H1 (cell line): Measurements from ENCODE around the gene ELL2. TPM values are rescaled to one million over a fixed set of nuclear protein-coding genes. Genes with fewer than 3 reads are reported as not detected.

ENCODE experiments used
- CTCF ChIA-PET: fragments of 300-600 bp; sonication (Branson Sonifier 250); formaldehyde crosslinking; loops from one replicate; lab custom pipeline; 2021; ENCODE audit not compliant: partially characterized antibody; lab: Charles Lee
- POLR2A ChIA-PET: fragments of 300-600 bp; sonication (Branson Sonifier 250); formaldehyde crosslinking; loops from one replicate; lab custom pipeline; 2021; ENCODE audit warnings: inconsistent platforms; ENCODE audit not compliant: partially characterized antibody; lab: Charles Lee
- DNase-seq, 2 experiments: peaks; one replicate each; pipeline versions ENCODE4 v3.0.0 to v3.0.0-alpha.2; 2010 to 2022; ENCODE audit warnings: low spot score in 2 of 2, low read depth in 1 of 2, mixed read lengths in 1 of 2
- FAIRE-seq: peaks from 2 replicates; lab custom pipeline; 2011; peaks lifted over from hg19 to GRCh38; lab: Jason Lieb, UNC
- H2AFZ ChIP-seq: 2 replicates; pipeline ENCODE4 v1.8.1; 2012; ENCODE audit warnings: low read length, inconsistent platforms
- H2AK5ac ChIP-seq: 2 replicates; pipeline ENCODE4 v1.6.1; 2013; ENCODE audit warnings: low read depth, low read length
- H2BK120ac ChIP-seq: replicated peaks from 2 replicates; pipeline ENCODE3; 2013; ENCODE audit warnings: low read depth, low read length, inconsistent platforms
- H2BK12ac ChIP-seq: 2 replicates; pipeline ENCODE4 v1.6.1; 2013; ENCODE audit warnings: low read depth, low read length
- H2BK15ac ChIP-seq: 2 replicates; pipeline ENCODE4 v1.6.1; 2013; ENCODE audit warnings: low read length
- H2BK20ac ChIP-seq: 2 replicates; pipeline ENCODE4 v1.6.1; 2013; ENCODE audit warnings: low read length
- H2BK5ac ChIP-seq: 2 replicates; pipeline ENCODE4 v1.6.1; 2013; ENCODE audit warnings: low read depth, low read length
- H3K14ac ChIP-seq: 2 replicates; pipeline ENCODE4 v1.6.1; 2013; ENCODE audit warnings: inconsistent platforms; ENCODE audit not compliant: insufficient read length
- H3K18ac ChIP-seq: 2 replicates; pipeline ENCODE4 v1.6.1; 2013; ENCODE audit warnings: low read length; ENCODE audit errors: extremely low read depth
- H3K23ac ChIP-seq: 2 replicates; pipeline ENCODE4 v1.6.1; 2013; ENCODE audit warnings: inconsistent platforms; ENCODE audit not compliant: insufficient read length
- H3K23me2 ChIP-seq: 2 replicates; pipeline ENCODE4 v1.6.1; 2013; ENCODE audit warnings: low read depth, low read length
- H3K27ac ChIP-seq: 2 replicates; pipeline ENCODE4 v1.6.1; 2011; ENCODE audit warnings: low read depth, low read length, inconsistent platforms
- H3K27me3 ChIP-seq, 4 experiments: replicated peaks in 1 of 4; 1 replicate in 1 of 4; 2 replicates in 3 of 4; pipeline versions ENCODE4 v1.6.1 to v1.8.1; 2011 to 2013; ENCODE audit warnings: low read length in 3 of 4, mild to moderate bottlenecking in 3 of 4, inconsistent platforms in 2 of 4, mixed read lengths in 2 of 4, moderate library complexity in 1 of 4; ENCODE audit not compliant: control insufficient read depth in 3 of 4, insufficient read depth in 3 of 4; ENCODE audit errors: extremely low read depth in 1 of 4
- H3K36me3 ChIP-seq, 4 experiments: 2 replicates each; pipeline versions ENCODE4 v1.6.1 to v1.8.1; 2011 to 2013; ENCODE audit warnings: mild to moderate bottlenecking in 4 of 4, low read length in 3 of 4, moderate library complexity in 2 of 4, control low read depth in 1 of 4, inconsistent platforms in 1 of 4; ENCODE audit not compliant: insufficient read depth in 4 of 4, control insufficient read depth in 2 of 4
- H3K4ac ChIP-seq: replicated peaks from 2 replicates; pipeline ENCODE3; 2013; ENCODE audit warnings: low read length, low read depth, mixed read lengths, inconsistent platforms; ENCODE audit not compliant: insufficient read length
- H3K4me1 ChIP-seq, 4 experiments: replicated peaks in 1 of 4; 1 replicate in 1 of 4; 2 replicates in 3 of 4; pipeline versions ENCODE4 v1.6.1 to v1.8.1; 2011 to 2013; ENCODE audit warnings: low read length in 3 of 4, inconsistent platforms in 2 of 4, mixed read lengths in 1 of 4; ENCODE audit not compliant: insufficient read depth in 4 of 4, control insufficient read depth in 3 of 4
- H3K4me2 ChIP-seq, 2 experiments: 2 replicates each; pipeline versions ENCODE4 v1.6.1 to v1.8.1; 2011 to 2013; ENCODE audit warnings: low read depth in 2 of 2, low read length in 2 of 2, control low read depth in 1 of 2, inconsistent platforms in 1 of 2, mild to moderate bottlenecking in 1 of 2; ENCODE audit not compliant: insufficient read depth in 1 of 2
- H3K4me3 ChIP-seq, 4 experiments: fragments of 200-600, 300-600 bp in 1 of 4; sonication (generic), shearing (Covaris generic), sonication (Bioruptor Twin) in 1 of 4; 2 replicates each; pipeline versions ENCODE4 v1.5.1 to v1.8.1; 2011 to 2016; ENCODE audit warnings: low read length in 4 of 4, low read depth in 3 of 4, control low read depth in 2 of 4, inconsistent platforms in 2 of 4, mild to moderate bottlenecking in 2 of 4, mixed read lengths in 1 of 4, moderate library complexity in 1 of 4; ENCODE audit not compliant: insufficient read depth in 2 of 4; ENCODE audit errors: extremely low read depth in 1 of 4
- H3K56ac ChIP-seq: replicated peaks from 2 replicates; pipeline ENCODE3; 2013; ENCODE audit warnings: low read depth, mild to moderate bottlenecking, mixed read lengths, low read length, inconsistent platforms; ENCODE audit not compliant: insufficient read length
- H3K79me1 ChIP-seq: 2 replicates; pipeline ENCODE4 v1.6.1; 2013; ENCODE audit warnings: low read depth, low read length, control low read depth
- H3K79me2 ChIP-seq, 2 experiments: 2 replicates each; pipeline versions ENCODE4 v1.6.1 to v1.8.1; 2012 to 2013; ENCODE audit warnings: low read length in 2 of 2, mild to moderate bottlenecking in 2 of 2, inconsistent platforms in 1 of 2; ENCODE audit not compliant: insufficient read depth in 2 of 2, control insufficient read depth in 1 of 2
- H3K9ac ChIP-seq, 4 experiments: replicated peaks in 1 of 4; 1 replicate in 1 of 4; 2 replicates in 3 of 4; pipeline versions ENCODE4 v1.6.1 to v1.8.1; 2011 to 2013; ENCODE audit warnings: low read depth in 3 of 4, low read length in 3 of 4, control low read depth in 2 of 4, mild to moderate bottlenecking in 2 of 4, moderate library complexity in 2 of 4, inconsistent platforms in 1 of 4; ENCODE audit errors: extremely low read depth in 1 of 4
- H3K9me3 ChIP-seq, 2 experiments: 2 replicates each; pipeline versions ENCODE4 v1.6.1 to v1.8.1; 2012 to 2013; ENCODE audit warnings: mild to moderate bottlenecking in 2 of 2, moderate library complexity in 2 of 2, control low read depth in 1 of 2, inconsistent platforms in 1 of 2, low read depth in 1 of 2, low read length in 1 of 2, mixed read lengths in 1 of 2; ENCODE audit not compliant: insufficient read depth in 2 of 2
- H4K20me1 ChIP-seq, 2 experiments: replicated peaks in 1 of 2; 2 replicates each; pipeline versions ENCODE3 to v1.8.1; 2011 to 2013; ENCODE audit warnings: inconsistent platforms in 2 of 2, low read length in 2 of 2, mild to moderate bottlenecking in 1 of 2; ENCODE audit not compliant: insufficient read depth in 2 of 2, control insufficient read depth in 1 of 2
- H4K5ac ChIP-seq: 2 replicates; pipeline ENCODE4 v1.6.1; 2013; ENCODE audit warnings: low read length, low read depth, mixed read lengths, inconsistent platforms; ENCODE audit not compliant: insufficient read length
- H4K8ac ChIP-seq: 2 replicates; pipeline ENCODE4 v1.8.0; 2013; ENCODE audit warnings: mild to moderate bottlenecking, moderate library complexity, low read length, inconsistent platforms; ENCODE audit not compliant: insufficient read depth; ENCODE audit errors: extremely low read depth
- H4K91ac ChIP-seq: replicated peaks from 2 replicates; pipeline ENCODE3; 2013; ENCODE audit warnings: low read length, mixed read lengths, inconsistent platforms; ENCODE audit not compliant: insufficient read length
- BRCA1 ChIP-seq: IDR thresholded peaks from 2 replicates; pipeline ENCODE4 v1.6.1; 2012; ENCODE audit warnings: low read depth, low read length, improper control_type of control experiment
- CHD1 ChIP-seq: IDR thresholded peaks from 2 replicates; pipeline ENCODE4 v1.6.1; 2012; ENCODE audit warnings: low read depth, low read length, improper control_type of control experiment
- HDAC2 ChIP-seq, 2 experiments: fragments of 300-600 bp in 1 of 2; sonication (generic) in 1 of 2; IDR thresholded peaks; 2 replicates each; pipeline ENCODE4 v1.6.1; 2011 to 2012; ENCODE audit warnings: low read depth in 2 of 2, low read length in 2 of 2, mild to moderate bottlenecking in 2 of 2, moderate library complexity in 2 of 2, borderline replicate concordance in 1 of 2, inconsistent platforms in 1 of 2
- JUN ChIP-seq: IDR thresholded peaks from 2 replicates; pipeline ENCODE4 v1.6.1; 2011; ENCODE audit warnings: low read depth, mild to moderate bottlenecking, improper control_type of control experiment, low read length
- KDM4A ChIP-seq: IDR thresholded peaks from one replicate; pipeline ENCODE4 v1.7.1; 2012; ENCODE audit warnings: low read depth, mild to moderate bottlenecking, moderate library complexity, low read length, inconsistent platforms; ENCODE audit not compliant: severe bottlenecking
- NRF1 ChIP-seq: IDR thresholded peaks from 2 replicates; pipeline ENCODE4 v1.6.1; 2011; ENCODE audit warnings: mild to moderate bottlenecking, low read depth, low read length, improper control_type of control experiment
- RBBP5 ChIP-seq: IDR thresholded peaks from 2 replicates; pipeline ENCODE4 v1.7.1; 2012; ENCODE audit warnings: low read depth, mild to moderate bottlenecking, inconsistent platforms, low read length, moderate library complexity, borderline replicate concordance
- RNF2 ChIP-seq: fragments of 200-900, 300-1000 bp; sonication (generic); IDR thresholded peaks from 2 replicates; pipeline ENCODE4 v1.7.1; 2016; ENCODE audit warnings: borderline replicate concordance, low read depth, mild to moderate bottlenecking, antibody characterized with exemption, low read length; ENCODE audit not compliant: poor library complexity, severe bottlenecking; ENCODE audit errors: missing control alignments
- RXRA ChIP-seq: IDR thresholded peaks from 2 replicates; pipeline ENCODE4 v1.6.1; 2011; ENCODE audit warnings: low read depth, mild to moderate bottlenecking, low read length, moderate library complexity; ENCODE audit not compliant: insufficient read depth
- SP4 ChIP-seq: IDR thresholded peaks from 2 replicates; pipeline ENCODE4 v1.6.1; 2012; ENCODE audit warnings: low read length, inconsistent platforms
- TAF1 ChIP-seq: IDR thresholded peaks from 2 replicates; pipeline ENCODE4 v1.6.1; 2011; ENCODE audit warnings: mild to moderate bottlenecking, low read depth, low read length
- ZNF274 ChIP-seq: IDR thresholded peaks from 2 replicates; pipeline ENCODE4 v1.7.0; 2012; ENCODE audit warnings: low read length, borderline replicate concordance; ENCODE audit errors: extremely low read depth
- WGBS, 2 experiments: shearing (Covaris generic) in 1 of 2; methylation state at CpG; one replicate each; pipeline versions ENCODE4 v1.1.6 to v1.1.7; 2013 to 2015; ENCODE audit warnings: low lambda C conversion rate in 2 of 2, mixed read lengths in 2 of 2, inconsistent platforms in 1 of 2, low coverage in 1 of 2, missing lambda C conversion rate in 1 of 2; ENCODE audit not compliant: insufficient replicate concordance in 2 of 2, insufficient coverage in 1 of 2, insufficient read length in 1 of 2; ENCODE audit errors: extremely low coverage in 1 of 2, missing lambda C conversion rate in 1 of 2; 5-methylcytosine and 5-hydroxymethylcytosine counted together
- polyA plus RNA-seq, 7 experiments: library from polyadenylated mRNA; depleted of rRNA in 3 of 7; stranded (reverse) in 5 of 7; unstranded in 2 of 7; fragments of >200 nt in 5 of 7; fragments of 200-250 nt in 2 of 7; gene quantifications; 1 replicate in 5 of 7; 2 replicates in 1 of 7; 4 replicates in 1 of 7; pipeline versions ENCODE4 v1.2.1 to v1.2.3, GENCODE V29; 2011 to 2013; ENCODE audit warnings: missing spikeins in 2 of 7, mixed read lengths in 2 of 7
- total RNA-seq: library from RNA; stranded (reverse); fragmentation: NEBNext Ultra II Directional; extraction: Animal tissue kit (Norgen Biotek cat#: 25700); gene quantifications from 2 replicates; pipeline ENCODE4 v1.2.1, GENCODE V29; 2021
- TF ChIP-seq, protein P1 (sequence below): IDR thresholded peaks from 2 replicates; pipeline ENCODE4 v1.6.1; 2012; ENCODE audit warnings: inconsistent platforms

The ELL2 gene
- total and polyA plus RNA-seq, 2 of the 8 experiments (the other 6 are each of a cell fraction or from before 2014, with no cell fraction given): 6.3 to 29.4 TPM

- H3K14ac ChIP-seq: no peak overlapping the region
- no peak overlapping the region for H3K18ac ChIP-seq
- 92% methylated on average over 3 of the region's 3 CpGs; no CpG with 5 or more reads in 1 of the 2 experiments for WGBS, 2 experiments
- no peaks in the 10 kb centered on the region for H3K27me3 ChIP-seq
- no peak overlapping the region for H3K56ac ChIP-seq
- TF ChIP-seq NRF1 (no peak), RNF2 (no peak), SP4 (no peak), KDM4A (no peak), BRCA1 (no peak), HDAC2 (IDR thresholded peaks at IDR 0.05; ENCODE audit: borderline replicate concordance in 1 of 2, low read depth in 2 of 2, low read length in 2 of 2) (no peak), RBBP5 (no peak), RXRA (no peak), TAF1 (no peak), CHD1 (no peak), ZNF274 (no peak), JUN (no peak)
- TF ChIP-seq, protein P1, sequence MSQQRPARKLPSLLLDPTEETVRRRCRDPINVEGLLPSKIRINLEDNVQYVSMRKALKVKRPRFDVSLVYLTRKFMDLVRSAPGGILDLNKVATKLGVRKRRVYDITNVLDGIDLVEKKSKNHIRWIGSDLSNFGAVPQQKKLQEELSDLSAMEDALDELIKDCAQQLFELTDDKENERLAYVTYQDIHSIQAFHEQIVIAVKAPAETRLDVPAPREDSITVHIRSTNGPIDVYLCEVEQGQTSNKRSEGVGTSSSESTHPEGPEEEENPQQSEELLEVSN: no peak
- H3K23ac ChIP-seq: no peak overlapping the region
- no peak overlapping the region for H2AK5ac ChIP-seq
- H4K8ac ChIP-seq: no peak overlapping the region
- no peak overlapping the region for H2BK120ac ChIP-seq
- H2AFZ ChIP-seq: no peak overlapping the region
- no peaks in the 10 kb centered on the region for H3K9me3 ChIP-seq
- H4K91ac ChIP-seq: no peak overlapping the region
- H3K79me1 ChIP-seq: no peaks in the 10 kb centered on the region
- DNase-seq (no peak), FAIRE-seq (no peak)
- H3K79me2 ChIP-seq: no peaks in the 10 kb centered on the region
- H2BK5ac ChIP-seq: no peak overlapping the region
- H3K36me3 ChIP-seq: no peaks in the 10 kb centered on the region
- H3K27ac ChIP-seq: no peak overlapping the region
- no peak overlapping the region for H2BK12ac ChIP-seq
- H2BK15ac ChIP-seq: no peak overlapping the region
- H4K20me1 ChIP-seq: no peaks in the 10 kb centered on the region
- H3K4me3 ChIP-seq: no peak overlapping the region
- CTCF ChIA-PET: no interaction called here
- no peak overlapping the region for H4K5ac ChIP-seq
- no peak overlapping the region for H2BK20ac ChIP-seq
- no peaks in the 10 kb centered on the region for H3K23me2 ChIP-seq
- H3K9ac ChIP-seq: no peak overlapping the region
- no peaks in the 10 kb centered on the region for H3K4me1 ChIP-seq
- POLR2A ChIA-PET: interaction anchor here (0.6 to 1.3 kb wide), 2 partner anchors 13 to 33 kb away, joined by 3 read pairs; no protein-coding TSS in a partner anchor
- no peak overlapping the region for H3K4ac ChIP-seq
- H3K4me2 ChIP-seq: no peak overlapping the region
Observed at GRCh38 chr5:95922798-95923197, 38.9 kb downstream of the ELL2 start.
